HG03103 (cell line): ENCODE data around the gene C9orf72.
A peak's percentile ranks its signal among the peaks of the same experiment; 100 is the strongest.
"Not testable (repeated sequence)": the region's sequence is repeated elsewhere in the genome, so short reads cannot be mapped to it uniquely, and the experiment has no call there.

Source experiments
- ATAC-seq: cut with Tn5 transposase; IDR thresholded peaks from one replicate; pipeline ENCODE4 v1.9.1; 2021; ENCODE audit warnings: low read depth; ENCODE audit not compliant: unreplicated experiment

Gene C9orf72, protein sequence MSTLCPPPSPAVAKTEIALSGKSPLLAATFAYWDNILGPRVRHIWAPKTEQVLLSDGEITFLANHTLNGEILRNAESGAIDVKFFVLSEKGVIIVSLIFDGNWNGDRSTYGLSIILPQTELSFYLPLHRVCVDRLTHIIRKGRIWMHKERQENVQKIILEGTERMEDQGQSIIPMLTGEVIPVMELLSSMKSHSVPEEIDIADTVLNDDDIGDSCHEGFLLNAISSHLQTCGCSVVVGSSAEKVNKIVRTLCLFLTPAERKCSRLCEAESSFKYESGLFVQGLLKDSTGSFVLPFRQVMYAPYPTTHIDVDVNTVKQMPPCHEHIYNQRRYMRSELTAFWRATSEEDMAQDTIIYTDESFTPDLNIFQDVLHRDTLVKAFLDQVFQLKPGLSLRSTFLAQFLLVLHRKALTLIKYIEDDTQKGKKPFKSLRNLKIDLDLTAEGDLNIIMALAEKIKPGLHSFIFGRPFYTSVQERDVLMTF

DNA sequence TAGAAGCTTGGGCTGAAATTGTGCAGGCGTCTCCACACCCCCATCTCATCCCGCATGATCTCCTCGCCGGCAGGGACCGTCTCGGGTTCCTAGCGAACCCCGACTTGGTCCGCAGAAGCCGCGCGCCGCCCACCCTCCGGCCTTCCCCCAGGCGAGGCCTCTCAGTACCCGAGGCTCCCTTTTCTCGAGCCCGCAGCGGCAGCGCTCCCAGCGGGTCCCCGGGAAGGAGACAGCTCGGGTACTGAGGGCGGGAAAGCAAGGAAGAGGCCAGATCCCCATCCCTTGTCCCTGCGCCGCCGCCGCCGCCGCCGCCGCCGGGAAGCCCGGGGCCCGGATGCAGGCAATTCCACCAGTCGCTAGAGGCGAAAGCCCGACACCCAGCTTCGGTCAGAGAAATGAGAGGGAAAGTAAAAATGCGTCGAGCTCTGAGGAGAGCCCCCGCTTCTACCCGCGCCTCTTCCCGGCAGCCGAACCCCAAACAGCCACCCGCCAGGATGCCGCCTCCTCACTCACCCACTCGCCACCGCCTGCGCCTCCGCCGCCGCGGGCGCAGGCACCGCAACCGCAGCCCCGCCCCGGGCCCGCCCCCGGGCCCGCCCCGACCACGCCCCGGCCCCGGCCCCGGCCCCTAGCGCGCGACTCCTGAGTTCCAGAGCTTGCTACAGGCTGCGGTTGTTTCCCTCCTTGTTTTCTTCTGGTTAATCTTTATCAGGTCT lies at the start of gene C9orf72:
Gene C9orf72, minus strand, starts transcription at position 564 of the 716 bp plus-strand sequence. CDS start 6,361 bp downstream, outside the sequence.
- ATAC-seq = peak; percentile 57

DNA sequence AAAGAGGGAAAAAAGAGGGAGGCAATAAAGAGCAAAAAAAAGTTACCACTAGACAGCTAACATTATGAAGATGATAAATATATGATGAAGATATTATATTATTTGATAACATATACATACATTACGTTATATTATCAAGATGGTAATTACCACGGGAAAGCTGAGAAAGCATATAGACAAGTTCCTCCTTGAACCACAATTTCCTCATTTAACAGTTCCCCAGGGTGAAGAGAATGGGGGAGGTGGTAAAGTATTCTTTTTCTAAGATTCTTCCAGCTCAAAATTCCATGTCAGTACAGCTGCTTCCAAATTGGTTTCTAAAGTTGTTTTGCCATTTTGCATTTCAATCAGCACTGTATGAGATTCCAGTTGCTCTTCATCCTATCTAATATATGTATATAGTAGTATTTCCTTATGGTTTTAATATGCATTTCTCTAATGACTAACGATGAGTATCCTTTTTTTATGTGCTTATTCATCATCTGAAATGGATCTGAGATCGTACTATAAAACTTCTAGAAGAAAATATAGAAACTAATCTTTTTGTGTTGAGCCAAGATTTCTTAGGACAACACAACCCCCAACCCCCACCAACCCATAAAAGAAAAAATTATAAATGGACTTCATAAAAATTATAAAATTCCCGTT lies 49.5 kb upstream of the C9orf72 start:
- ATAC-seq = no peak

DNA sequence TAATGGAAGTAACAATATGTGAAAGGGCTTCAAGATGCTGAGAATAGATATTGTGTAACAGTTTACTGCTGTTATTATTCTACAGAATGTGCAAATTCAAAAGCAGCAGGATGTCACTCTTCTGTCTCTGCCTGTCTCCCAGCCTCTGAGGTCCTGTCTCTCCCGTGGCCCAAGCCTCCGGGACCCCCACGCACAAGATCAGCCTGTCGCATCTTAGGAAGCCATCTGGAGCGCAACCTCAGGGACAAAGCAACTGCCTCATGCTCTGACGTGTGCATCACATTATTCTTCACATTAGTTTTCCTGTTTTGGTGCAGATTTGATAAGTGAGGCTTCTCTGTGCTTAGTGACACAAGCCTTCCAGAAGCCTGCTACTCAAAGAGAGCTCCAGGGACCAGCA lies 46.5 kb upstream of the C9orf72 start:
- no peak for ATAC-seq

DNA sequence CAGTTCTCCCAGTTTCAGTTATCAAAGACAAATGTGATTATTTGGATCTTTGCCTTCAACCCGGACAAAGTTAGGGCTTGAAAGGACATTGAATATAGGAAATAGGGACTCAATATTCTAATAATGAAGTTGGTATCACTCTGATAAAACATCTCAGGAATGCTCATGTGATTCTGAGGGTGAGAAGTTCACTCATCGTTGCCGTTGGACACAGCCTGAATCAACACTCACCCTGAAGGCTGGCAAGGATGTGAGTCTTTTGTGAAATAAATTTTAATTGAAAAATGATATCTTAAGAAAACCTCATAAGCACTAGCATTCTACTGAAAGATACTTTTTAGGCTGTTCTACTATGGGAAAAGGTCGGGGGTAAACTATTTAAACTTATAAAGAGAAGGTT lies 44.8 kb upstream of the C9orf72 start:
- ATAC-seq = no peak

DNA sequence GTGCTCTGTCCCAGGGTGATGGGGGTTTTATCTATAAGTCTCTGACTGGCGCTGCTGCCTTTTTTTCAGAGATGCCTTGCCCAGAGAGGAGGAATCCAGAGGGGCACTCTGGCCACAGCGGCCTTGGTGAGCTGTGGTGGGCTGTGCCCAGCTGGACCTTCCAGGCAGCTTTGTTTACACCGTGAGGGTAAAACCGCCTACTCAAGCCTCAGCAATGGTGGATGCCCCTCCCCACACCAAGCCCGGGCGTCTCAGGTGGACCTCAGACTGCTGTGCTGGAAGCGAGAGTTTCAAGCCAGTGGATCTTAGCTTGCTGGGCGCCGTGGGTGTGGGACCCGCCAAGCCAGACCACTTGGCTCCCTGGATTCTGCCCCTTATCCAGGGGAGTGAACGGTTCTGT lies 41.3 kb upstream of the C9orf72 start:
- ATAC-seq = no peak

DNA sequence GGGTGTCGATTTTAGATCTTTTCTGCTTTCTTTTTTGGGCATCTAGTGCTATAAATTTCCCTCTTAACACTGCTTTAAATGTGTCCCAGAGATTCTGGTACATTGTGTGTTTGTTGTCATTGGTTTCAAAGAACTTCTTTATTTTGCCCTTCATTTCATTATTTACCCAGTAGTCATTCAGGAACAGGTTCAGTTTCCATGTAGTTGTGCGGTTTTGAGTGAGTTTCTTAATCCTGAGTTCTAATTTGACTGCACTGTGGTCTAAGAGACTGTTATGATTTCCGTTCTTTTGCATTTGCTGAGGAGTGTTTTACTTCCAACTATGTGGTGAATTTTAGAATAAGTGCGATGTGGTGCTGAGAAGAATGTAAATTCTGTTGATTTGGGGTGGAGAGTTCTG lies 38.8 kb upstream of the C9orf72 start:
- not testable (repeated sequence) for ATAC-seq

DNA sequence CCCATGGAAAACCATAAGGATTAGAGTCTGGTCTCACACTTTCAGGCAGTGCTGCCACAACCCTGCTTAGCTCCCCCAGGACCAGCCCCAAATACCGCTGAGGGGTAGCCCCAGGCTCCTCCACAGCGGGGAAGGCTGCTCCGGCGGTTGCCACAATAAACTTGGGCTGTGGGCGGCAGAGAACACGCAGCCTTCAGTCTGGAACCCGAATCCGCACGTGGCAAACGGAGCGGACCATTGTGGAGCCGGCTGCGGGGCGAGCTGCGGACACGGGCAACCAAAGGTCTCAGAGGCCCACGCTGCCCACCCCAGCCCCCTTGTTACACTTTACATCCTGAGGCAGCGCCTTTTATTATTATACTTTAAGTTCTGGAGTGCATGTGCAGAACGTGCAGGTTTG lies 37.3 kb upstream of the C9orf72 start:
- no peak for ATAC-seq

DNA sequence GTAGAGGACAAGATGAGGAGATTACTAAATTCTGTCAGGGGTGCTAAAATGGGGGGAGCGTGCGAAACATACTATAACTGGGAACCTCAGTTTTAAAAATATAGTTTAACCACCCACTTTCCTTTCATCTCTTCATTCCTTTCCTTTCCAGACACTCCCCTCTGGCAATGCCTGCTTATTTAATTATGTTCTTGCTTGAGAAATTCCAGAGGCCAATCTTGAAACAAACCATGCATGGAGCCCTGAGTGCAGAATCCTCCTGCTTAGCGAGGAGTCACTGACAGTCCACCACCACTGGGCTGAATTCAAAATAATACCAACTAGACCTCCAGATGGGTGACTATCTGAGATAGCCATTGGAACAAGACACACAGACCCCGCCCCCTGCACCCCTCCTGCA lies 29.7 kb upstream of the C9orf72 start:
- ATAC-seq = no peak

DNA sequence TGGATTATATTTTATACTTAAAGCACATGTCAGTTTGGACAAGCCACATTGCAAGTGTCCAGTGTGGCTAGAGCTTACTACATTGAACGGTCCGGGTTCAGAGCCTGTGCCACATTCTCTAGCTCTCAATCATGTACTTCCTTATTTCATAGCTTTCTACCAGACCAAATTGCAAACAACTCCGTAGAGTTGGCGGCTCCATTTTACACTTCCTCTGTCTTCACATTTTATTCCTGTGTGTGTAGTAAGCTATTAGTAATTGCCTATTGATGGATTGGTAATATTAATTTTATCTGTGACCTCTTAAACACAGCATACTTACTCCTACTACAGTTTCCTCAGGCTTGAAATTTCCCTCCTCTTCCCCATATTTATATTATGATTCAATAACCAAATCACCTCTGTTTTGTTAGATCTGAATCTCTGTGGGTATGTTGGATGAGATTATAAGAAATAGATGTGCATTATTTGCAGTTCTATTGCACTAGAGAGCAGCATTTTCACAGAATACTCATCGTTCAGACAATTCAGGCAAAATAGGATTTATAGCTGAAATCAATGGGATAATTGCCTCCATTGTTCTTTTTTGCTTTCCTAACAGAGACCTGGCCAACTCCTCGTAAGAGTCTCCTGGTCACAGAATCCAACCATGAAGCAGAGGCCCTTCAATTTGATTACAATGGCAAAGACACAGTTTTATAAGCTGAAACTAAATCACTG lies 29.0 kb upstream of the C9orf72 start:
- ATAC-seq = no peak

DNA sequence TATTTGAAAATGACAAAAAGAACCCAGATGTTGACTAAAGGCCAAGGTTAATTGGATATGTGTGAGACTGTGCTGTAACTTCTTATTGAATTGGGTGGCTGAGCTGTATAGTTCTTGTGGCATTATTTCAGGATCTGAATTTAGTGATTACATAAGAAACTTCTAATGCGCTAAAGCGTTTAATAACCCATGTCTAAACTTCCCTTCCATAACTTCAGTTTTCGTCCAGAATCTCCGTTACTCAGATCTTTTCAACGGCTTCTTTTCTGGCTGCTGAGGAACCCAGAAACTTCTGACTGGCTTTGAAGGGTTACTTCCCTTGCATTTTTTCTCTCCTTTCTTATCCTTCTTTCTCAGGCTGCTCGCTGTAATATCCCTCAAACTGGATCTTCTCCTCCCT lies 28.1 kb upstream of the C9orf72 start:
- no peak for ATAC-seq

DNA sequence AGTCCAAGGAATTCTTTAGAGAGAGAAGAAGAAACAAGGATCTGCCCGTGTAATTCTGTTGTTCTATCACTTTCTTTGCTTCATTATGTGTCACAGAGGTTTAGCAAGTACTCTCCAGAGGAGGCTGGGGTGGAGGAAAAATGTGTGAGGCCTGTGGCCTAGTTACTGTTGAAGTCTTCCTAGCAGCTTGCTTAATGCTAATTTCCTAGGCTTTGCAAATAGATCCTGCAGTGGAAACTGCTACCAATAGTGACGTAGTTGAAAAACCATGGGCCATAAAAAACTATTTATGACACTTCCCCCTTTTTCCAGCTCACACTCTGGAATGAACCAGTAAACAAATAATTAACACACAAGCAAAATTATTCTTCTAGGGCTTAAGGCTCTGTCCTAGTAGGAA lies 27.0 kb upstream of the C9orf72 start:
- no peak for ATAC-seq

DNA sequence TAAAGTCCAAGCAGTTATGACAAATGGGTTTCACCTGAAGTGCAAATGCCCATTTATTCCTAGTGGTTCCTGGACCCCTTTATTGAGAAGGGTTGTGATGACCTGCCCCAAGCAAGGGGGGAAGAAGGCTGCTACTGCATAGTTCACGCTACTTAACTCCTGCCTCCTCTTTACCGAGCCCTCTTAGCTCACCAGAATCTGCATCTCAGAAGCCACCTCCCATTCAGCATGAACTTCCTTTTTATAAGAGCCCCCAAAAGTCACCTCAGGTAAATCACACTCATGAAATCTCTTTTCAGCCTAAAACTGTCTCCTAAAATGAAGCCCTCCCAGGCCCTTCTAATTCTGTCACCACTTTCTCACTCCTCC lies 26.6 kb upstream of the C9orf72 start:
- no peak for ATAC-seq

DNA sequence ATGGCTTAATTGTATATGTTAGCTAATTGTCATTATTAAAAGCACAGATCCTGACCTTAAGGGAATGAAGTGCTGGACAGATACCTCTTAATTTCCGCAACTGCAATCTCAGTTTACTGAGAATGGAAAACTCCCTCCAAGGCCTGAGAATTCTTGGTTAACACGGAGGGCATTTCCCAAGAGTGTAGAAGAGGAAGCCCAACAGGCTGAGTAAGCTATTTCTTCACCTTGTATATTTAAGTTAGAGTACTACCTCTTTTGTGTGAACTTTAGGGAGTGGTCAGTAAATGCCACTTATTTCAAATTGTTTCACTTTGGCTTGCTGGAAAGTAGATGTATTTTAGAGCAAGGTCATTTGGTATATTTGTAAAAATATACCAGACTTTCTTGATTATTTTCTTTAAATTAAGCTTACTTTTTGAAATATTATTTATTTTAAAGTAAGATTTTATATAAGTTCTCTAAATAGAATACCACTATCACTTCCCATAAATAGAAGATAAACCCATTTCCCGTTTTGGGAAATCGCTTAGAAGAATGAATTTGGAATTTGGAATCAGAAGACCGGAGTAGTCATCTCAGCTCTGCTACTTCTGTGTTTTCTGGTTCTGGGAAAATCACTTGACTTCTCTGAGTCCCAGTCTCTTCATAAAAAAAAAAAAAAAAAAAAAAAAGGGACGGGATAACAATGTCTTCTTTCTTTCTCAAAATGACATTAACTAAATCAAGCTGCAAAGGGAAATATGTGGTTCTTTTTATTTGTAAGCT lies 26.0 kb upstream of the C9orf72 start:
- ATAC-seq = no peak

DNA sequence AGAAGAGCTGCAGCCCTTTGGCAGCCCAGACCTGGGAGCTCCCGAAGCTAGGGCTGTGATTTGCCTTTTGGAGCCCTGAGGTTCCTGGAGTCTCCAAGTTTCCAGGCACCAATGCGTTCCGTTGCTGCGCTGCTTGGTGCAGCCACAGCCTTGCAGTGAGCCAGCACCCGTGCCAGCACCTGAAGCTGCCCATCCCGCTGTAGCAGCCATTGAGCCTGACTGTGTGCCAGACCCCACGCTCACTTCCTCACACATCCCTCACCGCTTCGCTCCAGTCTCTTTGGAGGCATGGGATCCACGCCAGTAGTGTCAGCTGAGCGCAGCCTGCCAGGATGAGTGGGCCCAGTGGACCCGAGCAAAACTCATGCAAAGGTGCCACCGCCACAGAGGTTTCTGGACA lies 22.5 kb upstream of the C9orf72 start:
- ATAC-seq = no peak

DNA sequence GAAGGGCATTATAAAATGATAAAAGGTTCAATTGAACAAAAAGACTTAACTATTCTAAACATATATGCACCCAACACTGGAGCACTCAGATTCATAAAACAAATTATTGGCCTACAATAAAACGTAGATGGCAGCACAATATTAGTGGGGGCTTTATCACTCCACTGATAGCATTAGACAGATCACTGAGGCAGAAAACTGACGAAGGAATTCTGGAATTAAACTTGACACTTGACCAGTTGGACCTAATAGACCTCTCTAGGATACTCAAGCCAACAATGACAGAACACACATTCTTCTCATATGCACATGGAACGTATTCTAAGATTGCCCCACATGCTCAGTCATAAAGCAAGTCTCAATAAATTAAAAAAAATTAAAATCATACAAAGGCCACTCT lies 18.4 kb upstream of the C9orf72 start:
- ATAC-seq = no peak

DNA sequence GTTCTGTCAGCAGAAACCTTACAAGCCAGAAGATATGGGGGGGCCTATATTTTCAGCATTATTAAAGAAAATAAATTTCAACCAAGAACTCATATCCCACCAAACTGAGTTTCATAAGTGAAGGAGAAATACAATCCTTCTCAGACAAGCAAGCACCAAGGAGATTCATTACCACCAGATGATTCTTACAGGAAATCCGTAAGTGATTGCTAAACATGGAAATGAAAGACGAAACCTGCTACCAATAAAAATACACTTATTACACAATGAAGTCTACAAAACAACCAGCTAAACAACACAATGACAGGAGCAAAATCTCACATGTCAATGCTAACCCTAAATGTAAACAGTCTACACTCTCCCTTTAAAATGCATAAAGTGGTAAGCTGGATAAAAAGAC lies 17.8 kb upstream of the C9orf72 start:
- no peak for ATAC-seq

DNA sequence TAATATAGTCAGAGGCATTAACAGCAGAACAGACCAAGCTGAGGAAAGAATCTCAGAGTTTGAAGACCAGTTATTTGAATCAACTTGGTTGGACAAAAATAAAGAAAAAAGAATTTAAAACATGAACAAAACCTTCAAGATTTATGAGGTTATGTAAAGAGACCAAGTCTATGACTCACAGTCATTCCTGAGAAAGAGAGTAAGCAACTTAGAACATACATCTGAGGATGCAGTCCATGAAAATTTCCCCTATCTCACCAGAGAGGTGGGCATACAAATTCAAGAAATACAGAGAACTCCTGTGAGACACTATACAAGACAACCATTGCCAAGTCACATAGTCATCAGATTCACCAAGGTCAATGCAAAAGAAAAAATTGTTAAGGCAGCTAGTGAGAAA lies 17.4 kb upstream of the C9orf72 start:
- ATAC-seq = no peak

DNA sequence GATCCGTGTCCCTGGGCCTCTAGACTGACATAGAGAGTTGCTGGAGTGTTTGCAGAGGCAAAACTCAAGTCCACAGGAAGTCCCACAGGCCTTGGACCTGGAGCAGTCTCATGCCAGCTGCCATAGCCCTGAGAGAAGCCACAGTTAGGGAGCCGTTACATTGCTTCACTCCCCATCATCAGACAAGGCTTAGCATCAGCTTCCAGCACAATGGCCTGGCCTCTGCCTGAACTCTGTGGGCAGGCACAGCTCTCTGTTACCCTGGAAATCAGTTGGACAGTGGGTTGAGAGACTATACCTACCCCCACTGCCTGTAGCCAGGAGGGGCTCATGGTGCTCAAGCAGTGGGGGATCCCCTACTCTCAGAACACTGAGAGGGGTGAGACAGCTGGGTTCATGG lies 16.2 kb upstream of the C9orf72 start:
- no peak for ATAC-seq

DNA sequence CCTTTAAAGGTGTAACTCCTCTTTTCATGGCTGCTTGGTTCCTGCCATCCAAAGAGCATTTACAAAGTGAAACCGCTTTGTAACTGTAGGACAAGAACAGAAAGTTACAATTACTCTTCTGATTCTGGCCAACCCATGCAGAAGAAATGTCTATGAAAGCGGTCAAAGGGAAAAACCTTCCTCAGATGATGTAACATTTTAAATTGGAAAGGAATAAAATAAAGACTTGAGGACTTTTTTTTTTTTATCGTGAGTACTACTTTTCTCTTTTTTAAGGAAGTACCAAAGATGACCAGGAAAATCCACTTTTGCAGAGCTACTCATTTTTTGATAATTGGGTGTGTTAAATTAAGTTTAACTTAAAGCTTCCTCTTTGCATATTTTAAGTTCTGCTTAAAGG lies 13.0 kb upstream of the C9orf72 start:
- ATAC-seq = no peak

DNA sequence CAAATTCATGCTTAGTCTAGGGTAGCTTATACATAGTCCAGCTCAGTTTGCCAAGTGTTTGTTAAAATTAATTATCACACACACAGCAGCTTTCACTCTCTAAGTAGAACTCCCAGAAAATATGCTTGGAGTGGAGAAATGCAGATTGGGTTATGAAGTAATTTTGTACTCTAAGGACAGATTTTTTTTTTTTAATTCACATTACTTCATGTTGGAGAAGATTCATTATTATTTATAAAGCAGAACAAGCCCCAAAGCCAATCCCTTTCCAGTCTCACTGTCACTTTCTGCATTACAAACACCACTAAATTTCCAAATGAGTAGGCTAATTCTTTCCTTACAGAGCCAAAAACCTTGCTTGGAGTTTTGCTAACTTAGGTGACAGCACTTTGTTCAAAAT lies 11.7 kb upstream of the C9orf72 start:
- ATAC-seq = no peak
